ENCODE measurements around the gene IZUMO1. TPM values are rescaled to one million over a fixed set of nuclear protein-coding genes. Genes with fewer than 3 reads are reported as not detected.

Gene IZUMO1
- polyA plus RNA-seq, 1 donor from 2014 or later, result not detected

GRCh38 chr19:48703316-48703715 is 43.4 kb downstream of the IZUMO1 start:
- H3K9ac ChIP-seq (ENCODE audit: low read length), result no peak overlapping the region
- no peaks in the 10 kb centered on the region for H3K9me2 ChIP-seq (ENCODE audit: insufficient read depth, low read length)
- H4K20me1 ChIP-seq (ENCODE audit: insufficient read depth), result no peaks in the 10 kb centered on the region
- H3K4me3 ChIP-seq (ENCODE audit: low read length), result no peak overlapping the region
- H3K4me2 ChIP-seq (ENCODE audit: low read length), result no peak overlapping the region
- H3K9me3 ChIP-seq (ENCODE audit: low read length), result no peaks in the 10 kb centered on the region
- no peak overlapping the region for H3K27ac ChIP-seq (ENCODE audit: low read length)
- no peak for TF ChIP-seq RAD21 (conservative IDR thresholded peaks at IDR 0.05)
- no peak for TF ChIP-seq REST (IDR thresholded peaks at IDR 0.05; ENCODE audit: borderline replicate concordance)
- no peak for TF ChIP-seq SMC3 (conservative IDR thresholded peaks at IDR 0.05; ENCODE audit: poor library complexity)
- TF ChIP-seq MXI1 (conservative IDR thresholded peaks at IDR 0.05; ENCODE audit: poor library complexity, severe bottlenecking), result no peak
- TF ChIP-seq, protein P1, sequence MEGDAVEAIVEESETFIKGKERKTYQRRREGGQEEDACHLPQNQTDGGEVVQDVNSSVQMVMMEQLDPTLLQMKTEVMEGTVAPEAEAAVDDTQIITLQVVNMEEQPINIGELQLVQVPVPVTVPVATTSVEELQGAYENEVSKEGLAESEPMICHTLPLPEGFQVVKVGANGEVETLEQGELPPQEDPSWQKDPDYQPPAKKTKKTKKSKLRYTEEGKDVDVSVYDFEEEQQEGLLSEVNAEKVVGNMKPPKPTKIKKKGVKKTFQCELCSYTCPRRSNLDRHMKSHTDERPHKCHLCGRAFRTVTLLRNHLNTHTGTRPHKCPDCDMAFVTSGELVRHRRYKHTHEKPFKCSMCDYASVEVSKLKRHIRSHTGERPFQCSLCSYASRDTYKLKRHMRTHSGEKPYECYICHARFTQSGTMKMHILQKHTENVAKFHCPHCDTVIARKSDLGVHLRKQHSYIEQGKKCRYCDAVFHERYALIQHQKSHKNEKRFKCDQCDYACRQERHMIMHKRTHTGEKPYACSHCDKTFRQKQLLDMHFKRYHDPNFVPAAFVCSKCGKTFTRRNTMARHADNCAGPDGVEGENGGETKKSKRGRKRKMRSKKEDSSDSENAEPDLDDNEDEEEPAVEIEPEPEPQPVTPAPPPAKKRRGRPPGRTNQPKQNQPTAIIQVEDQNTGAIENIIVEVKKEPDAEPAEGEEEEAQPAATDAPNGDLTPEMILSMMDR (IDR thresholded peaks at IDR 0.05; ENCODE audit: poor library complexity, severe bottlenecking), result no peak
- TF ChIP-seq POLR2AphosphoS5 (IDR thresholded peaks at IDR 0.05), result no peak
- TF ChIP-seq EZH2 (IDR thresholded peaks at IDR 0.05; ENCODE audit: borderline replicate concordance, insufficient read depth, low read length, poor library complexity, severe bottlenecking), result no peak
- TF ChIP-seq EP300 (conservative IDR thresholded peaks at IDR 0.05; ENCODE audit: poor library complexity, severe bottlenecking), result no peak
- no peak for TF ChIP-seq TAF1 (IDR thresholded peaks at IDR 0.05; ENCODE audit: low read depth)
- H3F3A ChIP-seq (ENCODE audit: insufficient read depth, low read length, poor library complexity, severe bottlenecking), result no peaks in the 10 kb centered on the region
- H3K27me3 ChIP-seq (ENCODE audit: insufficient read depth, low read depth, low read length), result no peaks in the 10 kb centered on the region
- H3K79me2 ChIP-seq (replicated peaks; ENCODE audit: insufficient read depth, low read length), result no peaks in the 10 kb centered on the region
- no peaks in the 10 kb centered on the region for H3K36me3 ChIP-seq (ENCODE audit: insufficient read depth, low read length)
- H2AFZ ChIP-seq (ENCODE audit: low read depth, low read length), result no peak overlapping the region

- TF ChIP-seq POLR2AphosphoS5 (IDR thresholded peaks at IDR 0.05) (no peak), REST (IDR thresholded peaks at IDR 0.05; ENCODE audit: borderline replicate concordance) (no peak), MXI1 (conservative IDR thresholded peaks at IDR 0.05; ENCODE audit: poor library complexity, severe bottlenecking) (no peak), EZH2 (IDR thresholded peaks at IDR 0.05; ENCODE audit: borderline replicate concordance, insufficient read depth, low read length, poor library complexity, severe bottlenecking) (no peak), SMC3 (conservative IDR thresholded peaks at IDR 0.05; ENCODE audit: poor library complexity) (no peak), RAD21 (conservative IDR thresholded peaks at IDR 0.05) (no peak), EP300 (conservative IDR thresholded peaks at IDR 0.05; ENCODE audit: poor library complexity, severe bottlenecking) (no peak), TAF1 (IDR thresholded peaks at IDR 0.05; ENCODE audit: low read depth) (no peak)
- TF ChIP-seq, protein P1 (IDR thresholded peaks at IDR 0.05; ENCODE audit: poor library complexity, severe bottlenecking), result no peak
- Histone ChIP-seq H2AFZ (ENCODE audit: low read depth, low read length) (no peak overlapping the region), H3K9ac (ENCODE audit: low read length) (no peak overlapping the region)
These were observed 44.0 kb downstream of the IZUMO1 start for GRCh38 chr19:48702701-48703100.

More at GRCh38 chr19:48702701-48703100, 44.0 kb downstream of the IZUMO1 start:
- Histone ChIP-seq H3F3A (ENCODE audit: insufficient read depth, low read length, poor library complexity, severe bottlenecking) (no peaks in the 10 kb centered on the region), H3K9me2 (ENCODE audit: insufficient read depth, low read length) (no peaks in the 10 kb centered on the region), H3K9me3 (ENCODE audit: low read length) (no peaks in the 10 kb centered on the region), H3K27me3 (ENCODE audit: insufficient read depth, low read depth, low read length) (no peaks in the 10 kb centered on the region), H3K79me2 (replicated peaks; ENCODE audit: insufficient read depth, low read length) (no peaks in the 10 kb centered on the region), H4K20me1 (ENCODE audit: insufficient read depth) (no peaks in the 10 kb centered on the region), H3K4me3 (ENCODE audit: low read length) (no peak overlapping the region), H3K36me3 (ENCODE audit: insufficient read depth, low read length) (no peaks in the 10 kb centered on the region), H3K27ac (ENCODE audit: low read length) (no peak overlapping the region), H3K4me2 (ENCODE audit: low read length) (no peak overlapping the region)
